Right renal pelvis (tissue), 4 donors: Measurements from ENCODE around the gene SNPH. TPM values are rescaled to one million over a fixed set of nuclear protein-coding genes. Genes with fewer than 3 reads are reported as not detected.
"Not testable (repeated sequence)": the region's sequence is repeated elsewhere in the genome, so short reads cannot be mapped to it uniquely, and the experiment has no call there.

Experiments used
- DNase-seq, 4 donors: peaks; one replicate each; pipeline ENCODE4 v3.0.0-alpha.2; 2013; ENCODE audit warnings: low read depth in 4 of 4, low spot score in 3 of 4, missing footprints in 1 of 4
- polyA plus RNA-seq, 4 donors: library from polyadenylated mRNA; unstranded; fragments of 120-200 nt; gene quantifications; one replicate each; pipeline ENCODE4 v1.2.1, GENCODE V29; 2013; ENCODE audit not compliant: insufficient read length in 4 of 4

The SNPH gene, protein sequence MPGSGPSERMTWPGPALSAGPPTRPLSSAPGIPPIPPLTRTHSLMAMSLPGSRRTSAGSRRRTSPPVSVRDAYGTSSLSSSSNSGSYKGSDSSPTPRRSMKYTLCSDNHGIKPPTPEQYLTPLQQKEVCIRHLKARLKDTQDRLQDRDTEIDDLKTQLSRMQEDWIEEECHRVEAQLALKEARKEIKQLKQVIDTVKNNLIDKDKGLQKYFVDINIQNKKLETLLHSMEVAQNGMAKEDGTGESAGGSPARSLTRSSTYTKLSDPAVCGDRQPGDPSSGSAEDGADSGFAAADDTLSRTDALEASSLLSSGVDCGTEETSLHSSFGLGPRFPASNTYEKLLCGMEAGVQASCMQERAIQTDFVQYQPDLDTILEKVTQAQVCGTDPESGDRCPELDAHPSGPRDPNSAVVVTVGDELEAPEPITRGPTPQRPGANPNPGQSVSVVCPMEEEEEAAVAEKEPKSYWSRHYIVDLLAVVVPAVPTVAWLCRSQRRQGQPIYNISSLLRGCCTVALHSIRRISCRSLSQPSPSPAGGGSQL
- polyA plus RNA-seq, result 1 to 10 TPM; 2.7 to 3.2 (median 2.9) TPM

- peak; percentile 10 to 38 (median 28) for DNase-seq
Observed at GRCh38 chr20:1266167-1266973, at the start of gene SNPH. TSS of gene SNPH (plus strand) at chr20:1266294. CDS start at chr20:1296240, 29,946 bp downstream.

DNA sequence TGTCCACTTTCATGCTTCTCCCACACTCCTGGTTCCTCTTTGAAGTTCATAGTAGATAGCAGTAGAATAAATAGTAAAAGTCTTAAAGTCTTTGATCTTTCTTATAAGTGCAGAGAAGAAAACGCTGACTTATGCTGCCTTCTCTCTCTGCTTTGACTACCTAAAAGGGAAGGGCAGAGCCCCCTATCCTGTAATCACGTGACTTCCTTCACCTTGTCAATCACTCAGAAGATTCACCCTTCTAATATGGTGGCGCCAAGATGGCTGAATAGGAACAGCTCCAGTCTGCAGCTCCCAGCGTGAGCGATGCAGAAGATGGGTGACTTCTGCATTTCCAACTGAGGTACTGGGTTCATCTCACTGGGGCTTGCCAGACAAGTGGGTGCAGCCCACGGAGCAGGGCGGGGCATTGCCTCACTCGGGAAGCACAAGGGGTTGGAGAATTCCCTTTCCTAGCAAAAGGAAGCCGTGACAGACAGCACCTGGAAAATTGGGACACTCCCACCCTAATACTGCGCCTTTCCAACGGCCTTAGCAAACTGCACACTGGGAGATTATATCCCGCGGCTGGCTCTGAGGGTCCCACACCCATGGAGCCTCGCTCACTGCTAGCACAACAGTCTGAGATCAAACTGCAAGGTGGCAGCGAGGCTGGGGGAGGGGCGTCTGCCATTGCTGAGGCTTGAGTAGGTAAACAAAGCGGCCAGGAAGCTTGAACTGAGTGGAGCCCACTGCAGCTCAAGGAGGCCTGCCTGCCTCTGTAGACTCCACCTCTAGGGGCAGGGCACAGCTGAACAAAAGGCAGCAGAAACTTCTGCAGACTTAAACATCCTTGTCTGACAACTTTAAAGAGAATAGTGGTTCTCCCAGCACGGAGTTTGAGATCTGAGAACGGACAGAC is 49.3 kb upstream of the SNPH start:
- DNase-seq, result not testable (repeated sequence)

- not testable (repeated sequence) for DNase-seq
Observed at GRCh38 chr20:1222750-1223149, 43.3 kb upstream of the SNPH start.

DNA sequence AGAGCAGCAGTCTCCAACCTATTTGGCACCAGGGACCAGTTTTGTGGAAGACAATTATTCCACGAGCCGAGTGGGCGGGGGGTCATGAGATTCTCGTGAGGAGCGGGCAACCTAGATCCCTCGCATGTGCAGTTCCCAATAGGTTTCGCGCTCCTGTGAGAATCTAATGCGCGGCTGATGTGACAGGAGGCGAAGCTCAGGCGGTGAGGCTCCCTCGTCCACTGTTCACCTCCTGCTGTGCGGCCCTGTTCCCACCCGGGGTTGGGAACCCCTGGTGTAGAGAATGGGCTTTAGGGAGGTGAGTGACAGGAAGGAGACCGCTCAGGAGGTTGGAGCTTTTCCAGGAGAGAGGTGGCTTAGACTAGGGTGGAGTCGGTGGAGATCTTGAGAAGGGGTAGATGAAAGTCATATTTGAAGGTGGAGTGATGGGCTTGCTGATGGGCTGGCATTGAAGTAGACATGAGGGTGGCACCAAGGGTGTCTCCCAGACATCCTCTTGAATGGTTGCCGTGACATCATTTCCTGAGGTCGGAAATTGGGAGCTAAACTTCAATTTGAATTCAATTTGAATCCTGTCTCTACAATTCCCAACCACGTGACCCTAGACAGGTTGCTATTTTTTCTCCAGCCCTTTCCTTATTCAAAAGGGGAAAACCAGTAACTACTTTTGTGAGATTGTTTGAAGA is 41.7 kb upstream of the SNPH start:
- no peak for DNase-seq

- no peak for DNase-seq
Observed at GRCh38 chr20:1225263-1225782, 40.8 kb upstream of the SNPH start.

DNA sequence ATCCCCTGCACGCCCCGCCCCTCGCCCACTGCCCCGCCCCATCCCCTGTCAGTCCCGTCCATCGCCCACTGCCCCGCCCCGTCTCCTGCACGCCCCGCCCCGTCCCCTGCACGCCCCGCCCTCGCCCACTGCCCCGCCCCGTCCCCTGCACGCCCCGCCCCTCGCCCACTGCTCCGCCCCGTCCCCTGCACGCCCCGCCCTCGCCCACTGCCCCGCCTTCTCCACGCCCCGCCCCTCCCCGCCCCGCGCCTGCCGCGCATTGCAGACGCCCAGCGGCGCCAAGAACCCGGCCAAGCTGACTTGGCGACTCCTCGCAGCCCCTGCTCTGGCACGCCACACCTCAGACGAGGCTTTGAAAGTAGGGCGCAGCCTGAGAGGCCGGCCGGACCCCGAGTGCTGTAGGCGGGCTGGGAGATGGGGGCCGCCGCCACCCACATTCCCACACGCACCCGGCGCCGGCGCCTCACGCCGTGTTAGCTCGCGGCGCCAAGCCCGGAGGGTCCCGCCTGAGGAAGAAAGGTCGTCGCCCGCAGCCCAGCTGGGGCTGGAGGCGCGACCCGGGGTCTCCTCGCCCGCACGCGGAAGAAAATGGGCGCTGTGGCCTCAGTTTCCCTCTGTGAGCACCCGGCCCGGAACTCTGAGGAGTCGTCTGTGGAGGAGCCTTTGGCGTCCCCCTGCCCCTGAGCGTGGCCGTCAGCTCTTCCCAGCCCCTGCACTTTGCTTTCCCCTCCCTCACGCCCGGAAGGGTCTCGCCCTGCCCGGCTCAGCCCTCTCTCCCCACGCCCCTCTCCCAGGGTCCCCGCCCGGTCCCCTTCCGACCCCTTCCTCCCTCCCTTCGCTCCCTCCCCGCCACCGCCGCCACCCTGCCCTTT is 40.1 kb upstream of the SNPH start, which contains the start of gene RAD21L1:
Gene RAD21L1, plus strand, starts transcription at position 262 of the 872 bp plus-strand sequence. CDS start 2,410 bp downstream, outside the sequence.
- DNase-seq, result peak in 1 of 4 donors; percentile 38

DNA sequence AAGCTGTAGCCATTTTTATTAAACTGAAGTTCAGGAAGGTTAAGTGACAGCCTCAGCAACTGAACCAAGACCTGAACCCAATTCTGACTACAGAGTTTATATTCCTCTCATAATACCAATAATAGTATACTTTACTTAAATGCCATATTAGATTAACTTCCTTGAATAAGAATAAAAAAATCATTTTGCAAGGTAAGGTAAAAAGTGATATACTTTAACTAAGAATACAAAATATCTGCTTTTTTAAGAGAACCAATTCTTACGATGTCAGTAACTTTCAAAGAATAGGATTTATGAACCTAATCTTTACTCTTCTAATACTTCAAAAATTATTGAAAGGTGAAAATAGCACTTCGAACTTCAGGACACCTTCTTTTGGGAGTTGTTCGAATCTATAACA is 36.6 kb upstream of the SNPH start:
- no peak for DNase-seq

- no peak for DNase-seq
Observed at GRCh38 chr20:1232286-1233111, 33.6 kb upstream of the SNPH start.

DNA sequence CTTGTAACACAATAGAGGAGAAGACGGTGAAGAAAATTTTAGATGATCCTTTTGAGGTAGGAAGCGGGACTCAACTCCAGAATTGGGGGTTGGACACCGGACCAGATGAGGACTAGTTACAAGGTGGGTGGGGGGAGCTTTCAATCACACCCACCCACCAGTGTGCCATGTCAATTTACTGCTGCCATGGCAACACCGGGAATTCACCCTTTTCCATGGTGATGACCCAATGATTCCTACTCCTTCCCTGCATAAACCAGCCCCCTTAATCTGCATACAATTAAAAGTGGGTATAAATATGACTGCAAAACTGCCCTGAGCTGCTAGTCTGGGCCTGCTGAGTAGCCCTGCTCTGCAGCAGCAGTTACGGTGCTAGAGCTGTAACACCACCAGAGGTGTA is 25.5 kb upstream of the SNPH start:
- no peak for DNase-seq

GRCh38 chr20:1241456-1241855 is 24.6 kb upstream of the SNPH start:
- DNase-seq, result no peak

- DNase-seq, result no peak
Observed at GRCh38 chr20:1242099-1242498, 24.0 kb upstream of the SNPH start.

- no peak for DNase-seq
Observed at GRCh38 chr20:1242530-1242929, 23.6 kb upstream of the SNPH start.

- no peak for DNase-seq
Observed at GRCh38 chr20:1245578-1245977, 20.5 kb upstream of the SNPH start.

DNA sequence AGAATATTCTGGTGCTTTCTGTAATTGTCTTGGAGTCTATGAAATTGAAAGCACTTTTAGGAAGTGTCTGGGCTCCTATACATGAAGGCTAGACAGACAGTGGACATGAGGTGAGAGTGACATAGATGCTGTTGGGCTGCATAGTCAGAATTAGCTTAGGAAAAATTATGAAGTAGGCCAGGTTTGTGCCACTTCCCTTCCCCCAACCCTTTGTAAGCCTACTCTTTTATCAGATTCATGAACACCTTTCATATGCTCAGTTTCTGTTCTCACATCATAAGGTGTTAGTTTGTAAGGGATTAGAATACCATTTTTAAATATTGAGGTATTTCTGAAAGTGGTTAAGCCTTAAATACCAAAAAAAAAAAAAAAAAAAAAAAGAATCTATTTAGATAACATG is 18.4 kb upstream of the SNPH start:
- no peak for DNase-seq

- DNase-seq, result not testable (repeated sequence)
Observed at GRCh38 chr20:1250282-1250681, 15.8 kb upstream of the SNPH start.

- no peak for DNase-seq
Observed at GRCh38 chr20:1252416-1252815, 13.7 kb upstream of the SNPH start.

DNA sequence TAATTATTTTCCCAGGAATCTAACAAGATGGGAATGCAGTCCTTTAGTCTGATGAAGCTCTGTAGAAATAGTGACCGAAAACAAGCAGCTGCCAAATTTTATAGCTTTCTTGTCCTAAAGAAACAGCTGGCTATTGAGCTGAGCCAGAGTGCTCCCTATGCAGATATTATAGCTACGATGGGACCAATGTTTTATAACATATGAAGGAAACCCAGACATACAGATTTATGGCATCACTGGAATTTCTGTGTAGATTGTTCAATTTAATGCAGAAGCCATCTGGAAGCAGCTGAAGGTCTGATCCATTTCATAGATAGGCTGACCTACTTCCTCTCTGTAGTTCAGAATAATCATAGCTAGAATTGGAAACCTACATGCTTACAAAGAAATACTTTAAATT is 11.8 kb upstream of the SNPH start:
- DNase-seq, result peak in 1 of 4 donors; percentile 8

- DNase-seq, result no peak
Observed at GRCh38 chr20:1255675-1256074, 10.4 kb upstream of the SNPH start.
